Hematopoietic multipotent progenitor cell treated with erythropoietin and hydrocortisone succinate and interleukin-3 and kit ligand, for 15 days (in vitro differentiated cells): ENCODE measurements around the gene CLASP1.
"Not testable (repeated sequence)": the region's sequence is repeated elsewhere in the genome, so short reads cannot be mapped to it uniquely, and the experiment has no call there.

ENCODE experiments used
- DNase-seq: peaks from one replicate; pipeline ENCODE4 v3.0.0-alpha.2; 2015; ENCODE audit warnings: low spot score

The CLASP1 gene

GRCh38 chr2:121504316-121504715, 144.9 kb downstream of the CLASP1 start:
- no peak for DNase-seq

- no peak for DNase-seq
Measured at GRCh38 chr2:121502781-121503180, 146.5 kb downstream of the CLASP1 start.

- DNase-seq, result no peak
Measured at GRCh38 chr2:121502246-121502645, 147.0 kb downstream of the CLASP1 start.

- DNase-seq, result no peak
Measured at GRCh38 chr2:121501554-121501953, 147.7 kb downstream of the CLASP1 start.

DNA sequence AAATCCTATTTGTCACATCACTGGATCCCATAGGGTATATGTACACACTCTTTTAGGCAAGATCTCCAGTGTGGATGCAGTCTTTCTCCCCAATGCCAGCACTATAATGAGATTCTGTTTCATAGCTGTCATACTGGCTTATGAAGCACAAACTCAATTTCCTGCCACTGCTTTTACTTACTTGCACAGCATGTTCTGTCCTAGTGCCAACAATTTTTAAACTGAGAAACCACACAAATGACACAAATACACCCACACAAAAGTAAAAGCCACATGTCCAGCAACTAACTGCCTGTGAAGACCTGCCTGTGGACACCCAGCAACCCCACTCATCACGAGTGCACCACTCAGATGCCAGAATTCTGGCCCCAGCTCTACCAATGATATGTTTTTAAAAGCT, 148.2 kb downstream of the CLASP1 start:
- DNase-seq, result no peak

GRCh38 chr2:121498731-121499130, 150.5 kb downstream of the CLASP1 start:
- no peak for DNase-seq

GRCh38 chr2:121492409-121492808, 156.9 kb downstream of the CLASP1 start:
- no peak for DNase-seq

- no peak for DNase-seq
Measured at GRCh38 chr2:121491518-121491917, 157.7 kb downstream of the CLASP1 start.

DNA sequence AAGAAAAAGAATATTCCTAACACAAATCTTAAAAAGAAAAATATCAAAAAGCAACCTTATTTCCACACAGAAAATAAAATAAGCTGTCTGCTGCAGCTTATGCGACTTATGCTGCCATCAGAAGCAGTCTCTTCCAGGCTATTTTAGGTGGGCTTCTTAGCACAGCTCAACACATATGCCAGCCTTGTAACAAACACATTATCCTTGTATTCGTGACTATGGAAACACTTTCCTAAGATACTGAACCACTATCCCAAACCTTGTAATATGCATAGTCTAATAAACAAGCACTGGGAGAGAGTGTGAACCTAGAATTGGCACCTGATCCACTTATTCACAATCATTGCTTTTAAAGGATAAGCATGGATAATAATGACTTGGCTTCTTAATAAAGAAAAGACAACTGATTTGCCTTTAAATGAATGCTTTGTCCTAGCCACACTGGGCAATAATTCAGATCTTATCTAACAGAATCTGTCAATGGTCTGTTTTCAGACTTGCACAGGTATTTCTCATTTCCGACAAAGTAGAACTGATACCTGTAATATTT, 158.6 kb downstream of the CLASP1 start:
- DNase-seq, result no peak

DNA sequence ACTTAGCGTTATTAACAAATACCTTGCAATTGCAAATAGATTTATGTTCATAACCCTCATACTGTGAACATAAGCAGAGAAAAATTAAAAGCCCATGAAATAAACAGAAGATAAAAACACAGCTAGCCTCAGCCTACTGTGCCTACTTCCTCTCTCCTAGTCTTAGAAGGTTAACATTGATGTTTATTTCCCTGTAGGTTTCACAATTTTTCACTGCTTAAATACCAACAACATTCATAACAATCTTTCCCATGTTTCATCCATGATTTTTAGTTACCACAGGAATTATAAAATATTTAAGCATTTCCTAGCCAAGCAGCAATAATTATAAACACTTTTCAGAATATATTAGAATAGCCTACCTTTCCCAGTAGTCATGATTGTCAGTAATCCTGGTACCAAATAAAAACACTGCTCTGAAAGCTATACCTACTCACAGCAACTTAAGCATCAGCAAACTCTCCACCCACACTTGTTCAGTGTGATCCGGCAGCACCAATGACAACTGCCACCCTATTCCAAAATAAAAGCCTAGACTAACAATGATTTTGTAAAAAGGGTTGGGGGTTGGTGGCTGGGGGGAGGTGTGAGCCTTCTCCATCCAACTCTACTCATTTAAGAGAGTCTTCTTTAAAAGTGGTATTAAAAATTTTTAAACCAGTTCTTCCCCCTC, 159.2 kb downstream of the CLASP1 start:
- no peak for DNase-seq

GRCh38 chr2:121489284-121489683, 160.0 kb downstream of the CLASP1 start:
- no peak for DNase-seq

GRCh38 chr2:121486191-121486790, 163.0 kb downstream of the CLASP1 start:
- DNase-seq, result no peak

- no peak for DNase-seq
Measured at GRCh38 chr2:121485039-121485438, 164.2 kb downstream of the CLASP1 start.

GRCh38 chr2:121483846-121484245, 165.4 kb downstream of the CLASP1 start:
- DNase-seq, result no peak

- DNase-seq, result no peak
Measured at GRCh38 chr2:121483021-121483420, 166.2 kb downstream of the CLASP1 start.

GRCh38 chr2:121480826-121481225, 168.4 kb downstream of the CLASP1 start:
- DNase-seq, result no peak

DNA sequence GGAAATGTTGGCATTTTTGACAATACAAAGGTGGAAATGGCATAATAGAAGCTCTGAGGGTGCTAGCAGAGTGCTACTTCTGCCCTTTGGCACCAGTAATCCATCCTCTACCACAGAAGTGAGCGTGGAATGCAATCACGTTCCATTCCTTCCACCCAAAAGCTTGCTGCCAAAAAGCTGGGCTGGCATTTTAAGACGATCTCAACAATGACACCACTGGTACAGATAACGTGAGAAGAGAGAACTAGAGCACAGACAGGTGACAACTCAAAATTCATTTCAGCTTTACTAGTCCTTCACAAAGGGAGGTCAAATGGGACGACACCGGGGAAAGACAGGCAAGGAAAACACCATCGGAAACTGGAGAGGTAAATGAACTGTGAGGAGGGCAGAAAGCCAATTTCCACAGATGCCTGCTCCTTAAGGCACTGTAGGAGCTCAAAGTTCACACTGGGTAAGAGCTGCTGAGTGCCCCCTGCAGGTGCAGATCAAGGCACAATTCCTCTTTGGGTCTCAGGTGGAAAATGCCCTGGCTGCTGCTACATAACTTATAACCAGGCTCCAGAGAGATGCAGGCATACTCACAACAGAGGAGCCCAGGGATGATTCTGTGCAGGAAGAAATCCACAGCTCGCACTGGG, 169.3 kb downstream of the CLASP1 start:
- no peak for DNase-seq

- no peak for DNase-seq
Measured at GRCh38 chr2:121478996-121479745, 170.1 kb downstream of the CLASP1 start.

DNA sequence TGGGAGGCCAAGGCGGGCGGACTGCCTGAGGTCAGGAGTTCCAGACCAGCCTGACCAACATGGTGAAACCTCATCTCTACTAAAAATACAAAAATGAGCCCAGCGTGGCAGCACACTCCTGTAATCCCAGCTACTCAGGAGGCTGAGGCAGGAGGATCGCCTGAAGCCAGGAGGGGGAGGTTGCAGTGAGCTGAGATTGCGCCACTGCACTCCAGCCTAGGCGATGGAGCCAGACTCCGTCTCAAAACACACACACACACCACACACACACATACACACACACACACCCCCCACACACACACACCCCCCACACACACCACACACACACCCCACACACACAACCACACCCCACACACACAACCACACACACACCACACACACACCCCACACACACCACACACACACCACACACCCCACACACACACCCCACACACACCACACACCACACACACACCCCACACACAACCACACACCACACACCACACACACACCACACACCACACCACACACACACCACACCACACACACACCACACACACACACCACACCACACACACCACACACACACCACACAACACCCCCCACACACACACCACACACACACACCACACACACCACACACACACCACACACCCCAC, 170.8 kb downstream of the CLASP1 start:
- DNase-seq, result not testable (repeated sequence)

DNA sequence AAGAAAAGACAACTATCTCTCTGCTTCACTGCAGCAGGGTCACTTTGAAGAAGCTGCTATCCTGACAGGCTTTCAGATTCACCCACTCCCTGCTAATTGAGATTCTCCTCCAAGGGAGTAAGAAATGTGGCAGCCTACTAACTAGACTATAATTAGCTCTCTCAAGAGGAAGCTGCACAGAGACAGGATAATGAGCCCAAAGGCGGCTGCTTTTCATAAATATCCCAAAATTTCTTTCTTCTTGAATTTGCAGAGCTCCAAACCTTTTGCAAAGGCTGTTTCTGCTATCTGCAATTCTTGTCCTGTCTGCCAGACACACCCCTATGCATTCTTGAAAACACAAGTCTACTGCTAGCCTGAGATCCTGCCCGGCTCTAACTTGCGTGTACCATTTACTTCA, 172.6 kb downstream of the CLASP1 start:
- DNase-seq, result no peak

- DNase-seq, result no peak
Measured at GRCh38 chr2:121475811-121476571, 173.3 kb downstream of the CLASP1 start.
